H9 (cell line): ENCODE data around the gene CAMSAP2. TPM values are rescaled to one million over a fixed set of nuclear protein-coding genes. Genes with fewer than 3 reads are reported as not detected.

Experiments
- DNase-seq: peaks from one replicate; pipeline ENCODE4 v3.0.0-alpha.2; 2017
- H2AFZ ChIP-seq: one replicate; pipeline ENCODE4 v1.6.1; 2013; ENCODE audit warnings: mild to moderate bottlenecking, low read length, control low read depth, moderate library complexity
- H2AK5ac ChIP-seq: 2 replicates; pipeline ENCODE4 v1.6.1; 2013; ENCODE audit warnings: low read length, control low read depth, mixed read lengths; ENCODE audit not compliant: insufficient read length
- H2BK120ac ChIP-seq: one replicate; pipeline ENCODE4 v1.6.1; 2013; ENCODE audit warnings: low read depth, mild to moderate bottlenecking, low read length, control low read depth, inconsistent platforms; ENCODE audit not compliant: poor library complexity, severe bottlenecking
- H2BK12ac ChIP-seq: 2 replicates; pipeline ENCODE4 v1.6.1; 2013; ENCODE audit warnings: low read length, control low read depth, mixed read lengths, low read depth; ENCODE audit not compliant: insufficient read length
- H2BK15ac ChIP-seq: 2 replicates; pipeline ENCODE4 v1.6.1; 2013; ENCODE audit warnings: low read depth, low read length, control low read depth
- H2BK20ac ChIP-seq: one replicate; pipeline ENCODE4 v1.6.1; 2013; ENCODE audit warnings: low read depth, mild to moderate bottlenecking, low read length, control low read depth, inconsistent platforms; ENCODE audit not compliant: poor library complexity, severe bottlenecking
- H2BK5ac ChIP-seq: 2 replicates; pipeline ENCODE4 v1.6.1; 2013; ENCODE audit warnings: low read length, control low read depth, mixed read lengths; ENCODE audit not compliant: insufficient read length
- H3K14ac ChIP-seq: 2 replicates; pipeline ENCODE4 v1.6.1; 2013; ENCODE audit warnings: low read length, control low read depth; ENCODE audit not compliant: insufficient read depth
- H3K18ac ChIP-seq: 2 replicates; pipeline ENCODE4 v1.6.1; 2013; ENCODE audit warnings: low read depth, mild to moderate bottlenecking, mixed read lengths, low read length, control low read depth; ENCODE audit not compliant: insufficient read length
- H3K23ac ChIP-seq: 2 replicates; pipeline ENCODE4 v1.6.1; 2013; ENCODE audit warnings: low read length, control low read depth, mixed read lengths, low read depth; ENCODE audit not compliant: insufficient read length
- H3K23me2 ChIP-seq: 2 replicates; pipeline ENCODE4 v1.6.1; 2013; ENCODE audit warnings: low read depth, mild to moderate bottlenecking, mixed read lengths, low read length, control low read depth; ENCODE audit not compliant: insufficient read length, poor library complexity, severe bottlenecking
- H3K27ac ChIP-seq: 2 replicates; pipeline ENCODE4 v1.5.1; 2013; ENCODE audit warnings: low read length, control low read depth, mixed read lengths, low read depth; ENCODE audit not compliant: insufficient read length
- H3K27me3 ChIP-seq: 2 replicates; pipeline ENCODE4 v1.6.1; 2013; ENCODE audit warnings: low read length, control low read depth, inconsistent platforms; ENCODE audit not compliant: insufficient read depth
- H3K4ac ChIP-seq: 2 replicates; pipeline ENCODE4 v1.6.1; 2013; ENCODE audit warnings: low read depth, mild to moderate bottlenecking, control low read depth, inconsistent platforms, low read length, moderate library complexity
- H3K4me1 ChIP-seq: 2 replicates; pipeline ENCODE4 v1.6.1; 2013; ENCODE audit warnings: low read length, control low read depth, inconsistent platforms; ENCODE audit not compliant: insufficient read depth
- H3K4me2 ChIP-seq: 2 replicates; pipeline ENCODE4 v1.6.1; 2013; ENCODE audit warnings: low read length, control low read depth, mixed read lengths; ENCODE audit not compliant: insufficient read length, insufficient read depth
- H3K56ac ChIP-seq: 2 replicates; pipeline ENCODE4 v1.6.1; 2013; ENCODE audit warnings: low read depth, mild to moderate bottlenecking, mixed read lengths, low read length, control low read depth; ENCODE audit not compliant: insufficient read length
- H3K79me1 ChIP-seq: 2 replicates; pipeline ENCODE4 v1.6.1; 2013; ENCODE audit warnings: low read depth, mild to moderate bottlenecking, moderate library complexity, low read length, control low read depth, inconsistent platforms; ENCODE audit not compliant: insufficient read depth, poor library complexity, severe bottlenecking
- H3K79me2 ChIP-seq: 2 replicates; pipeline ENCODE4 v1.6.1; 2013; ENCODE audit warnings: low read length, control low read depth, inconsistent platforms; ENCODE audit not compliant: insufficient read depth
- H3K9ac ChIP-seq: 2 replicates; pipeline ENCODE4 v1.6.1; 2013; ENCODE audit warnings: low read length, control low read depth, mixed read lengths; ENCODE audit not compliant: insufficient read length; ENCODE audit errors: extremely low read depth
- H3K9me3 ChIP-seq: one replicate; pipeline ENCODE4 v1.6.1; 2013; ENCODE audit warnings: low read depth, low read length, inconsistent platforms; ENCODE audit not compliant: control insufficient read depth
- H3T11ph ChIP-seq: one replicate; pipeline ENCODE4 v1.6.1; 2013; ENCODE audit warnings: mild to moderate bottlenecking, low read length, control low read depth, inconsistent platforms
- H4K20me1 ChIP-seq: one replicate; pipeline ENCODE4 v1.6.1; 2013; ENCODE audit not compliant: control insufficient read depth, insufficient read length, insufficient read depth
- H4K5ac ChIP-seq: 2 replicates; pipeline ENCODE4 v1.6.1; 2013; ENCODE audit warnings: low read depth, mild to moderate bottlenecking, mixed read lengths, low read length, control low read depth; ENCODE audit not compliant: insufficient read length
- H4K8ac ChIP-seq: replicated peaks from 2 replicates; pipeline ENCODE4 v1.6.1; 2013; ENCODE audit warnings: low read length, control low read depth, mixed read lengths, low read depth; ENCODE audit not compliant: insufficient read length
- H4K91ac ChIP-seq: 2 replicates; pipeline ENCODE4 v1.6.1; 2013; ENCODE audit warnings: low read depth, mild to moderate bottlenecking, moderate library complexity, mixed read lengths, low read length, control low read depth; ENCODE audit not compliant: insufficient read length
- H3K27ac Mint-ChIP-seq, 3 experiments: 2 replicates in 2 of 3; 3 replicates in 1 of 3; pipeline ENCODE4 v1.8.0; 2020 to 2021; ENCODE audit warnings: mixed read lengths in 3 of 3, mild to moderate bottlenecking in 1 of 3, moderate library complexity in 1 of 3
- H3K27me3 Mint-ChIP-seq: 2 replicates; pipeline ENCODE4 v1.8.0; 2021; ENCODE audit warnings: low read depth, mild to moderate bottlenecking, moderate library complexity, mixed read lengths
- H3K36me3 Mint-ChIP-seq, 3 experiments: 2 replicates in 2 of 3; 3 replicates in 1 of 3; pipeline ENCODE4 v1.8.0; 2020 to 2021; ENCODE audit warnings: low read depth in 3 of 3, mixed read lengths in 3 of 3; ENCODE audit not compliant: insufficient read depth in 1 of 3
- H3K4me1 Mint-ChIP-seq, 2 experiments: 2 replicates each; pipeline ENCODE4 v1.8.0; 2020; ENCODE audit warnings: mixed read lengths in 2 of 2
- H3K4me3 Mint-ChIP-seq, 2 experiments: 2 replicates in 1 of 2; 3 replicates in 1 of 2; pipeline ENCODE4 v1.8.0; 2020 to 2021; ENCODE audit warnings: mild to moderate bottlenecking in 2 of 2, mixed read lengths in 2 of 2, moderate library complexity in 1 of 2
- H3K9me3 Mint-ChIP-seq, 2 experiments: 2 replicates in 1 of 2; 3 replicates in 1 of 2; pipeline ENCODE4 v1.8.0; 2020; ENCODE audit warnings: mild to moderate bottlenecking in 2 of 2, mixed read lengths in 2 of 2, moderate library complexity in 1 of 2
- CTCF ChIP-seq: fragments of 200-600 bp; sonication (generic); conservative IDR thresholded peaks from 3 replicates; pipeline ENCODE4 v1.8.0; 2021; ENCODE audit warnings: antibody characterized with exemption, mild to moderate bottlenecking
- WGBS: extraction: QIAGEN DNeasy Blood & Tissue Kit; methylation state at CpG from one replicate; pipeline ENCODE4 v1.1.7; 2013; ENCODE audit warnings: missing lambda C conversion rate, low lambda C conversion rate, mixed read lengths; ENCODE audit not compliant: insufficient read length; ENCODE audit errors: extremely low coverage; 5-methylcytosine and 5-hydroxymethylcytosine counted together
- total RNA-seq: library from RNA; stranded (reverse); gene quantifications from 2 replicates; pipeline ENCODE4 v1.2.1, GENCODE V29; 2021

The CAMSAP2 gene
- total RNA-seq, 1 experiment from 2014 or later: 33.7 TPM

- peaks cover 7% of the 10 kb centered on the region for H3K4me1 ChIP-seq
- no peak overlapping the region for H4K5ac ChIP-seq
- no peak overlapping the region for H2BK12ac ChIP-seq
- no peak for DNase-seq
- no peak overlapping the region for H3K4me2 ChIP-seq
- H2BK20ac ChIP-seq: no peak overlapping the region
- no peaks in the 10 kb centered on the region for H3K79me1 ChIP-seq
- H3K4ac ChIP-seq: no peak overlapping the region
- no peak overlapping the region for H3K27ac Mint-ChIP-seq
- peaks cover 19% of the 10 kb centered on the region for H3K23me2 ChIP-seq
- H3K9me3 ChIP-seq: no peaks in the 10 kb centered on the region
- H4K91ac ChIP-seq: no peak overlapping the region
- no peaks in the 10 kb centered on the region for H3K36me3 Mint-ChIP-seq
- H2BK120ac ChIP-seq: no peak overlapping the region
- no CpG with 5 or more reads among the region's 9 CpGs for WGBS
- H3K14ac ChIP-seq: no peak overlapping the region
- H4K8ac ChIP-seq: no peak overlapping the region
- H2AFZ ChIP-seq: no peak overlapping the region
- H3K27ac ChIP-seq: no peak overlapping the region
- H3K27me3 ChIP-seq: no peaks in the 10 kb centered on the region
- TF ChIP-seq CTCF: no peak
- no peak overlapping the region for H2BK5ac ChIP-seq
- H4K20me1 ChIP-seq: no peaks in the 10 kb centered on the region
- H3K18ac ChIP-seq: no peak overlapping the region
- H3K9me3 Mint-ChIP-seq: no peaks in the 10 kb centered on the region
- no peak overlapping the region for H3K9ac ChIP-seq
- no peak overlapping the region for H3K23ac ChIP-seq
- no peaks in the 10 kb centered on the region; the same call in 1 of the 2 replicates for H3K79me2 ChIP-seq
- no peak overlapping the region for H2AK5ac ChIP-seq
- H3K56ac ChIP-seq: no peak overlapping the region
- peaks cover 40 to 50% of the 10 kb centered on the region in 2 experiments for H3K4me1 Mint-ChIP-seq
- no peaks in the 10 kb centered on the region; the same call in none of the 2 replicates for H3K27me3 Mint-ChIP-seq
- no peak overlapping the region for H2BK15ac ChIP-seq
- no peak overlapping the region for H3T11ph ChIP-seq
- no peak overlapping the region; a peak in 1 of 5 replicates for H3K4me3 Mint-ChIP-seq
These were observed 149.2 kb downstream of the CAMSAP2 start for GRCh38 chr1:200887772-200888348.
